Heart right ventricle (tissue), 16 donors: Measurements from ENCODE around the gene FAM20C. TPM values are rescaled to one million over a fixed set of nuclear protein-coding genes. Genes with fewer than 3 reads are reported as not detected.

ENCODE experiments used
- ATAC-seq, 8 donors: fragments of 200-7000 bp; cut with Tn5 transposase; one replicate each; pipeline ENCODE4 v1.9.1; 2020; ENCODE audit warnings: mild to moderate bottlenecking in 8 of 8, moderate library complexity in 8 of 8, moderate number of reproducible peaks in 1 of 8
- DNase-seq, 2 donors: peaks; one replicate each; pipeline ENCODE4 v3.0.0-alpha.2; 2020
- H3K27ac ChIP-seq, 10 donors: fragments of 200-600 bp; sonication (generic) in 2 of 10; one replicate each; pipeline versions ENCODE4 v1.5.0 to v1.8.0; 2020 to 2022; ENCODE audit warnings: mild to moderate bottlenecking in 3 of 10
- H3K27me3 ChIP-seq, 7 donors: fragments of 200-600 bp; one replicate each; pipeline ENCODE4 v1.8.0; 2021 to 2022; ENCODE audit warnings: mild to moderate bottlenecking in 2 of 7
- H3K36me3 ChIP-seq, 9 donors: fragments of 200-600 bp; sonication (generic) in 1 of 9; one replicate each; pipeline versions ENCODE4 v1.5.0 to v1.8.0; 2020 to 2022; ENCODE audit warnings: mild to moderate bottlenecking in 2 of 9
- H3K4me1 ChIP-seq, 9 donors: fragments of 200-600 bp; sonication (generic) in 1 of 9; one replicate each; pipeline versions ENCODE4 v1.5.0 to v1.8.0; 2020 to 2022; ENCODE audit warnings: mild to moderate bottlenecking in 4 of 9
- H3K4me3 ChIP-seq, 10 donors: fragments of 200-600 bp; sonication (generic) in 2 of 10; one replicate each; pipeline versions ENCODE4 v1.5.0 to v1.8.0; 2020 to 2022; ENCODE audit warnings: mild to moderate bottlenecking in 7 of 10, moderate library complexity in 2 of 10
- H3K9me3 ChIP-seq, 11 donors: fragments of 200-600 bp in 10 of 11; sonication (generic) in 2 of 11; one replicate each; pipeline versions ENCODE4 v1.5.0 to v1.8.0; 2013 to 2022; ENCODE audit warnings: mild to moderate bottlenecking in 2 of 11, control low read depth in 1 of 11, moderate library complexity in 1 of 11
- WGBS, 2 donors: extraction: QIAGEN DNeasy Blood & Tissue Kit; methylation state at CpG; one replicate each; pipeline ENCODE4 v1.1.7; 2013; ENCODE audit warnings: inconsistent platforms in 1 of 2; 5-methylcytosine and 5-hydroxymethylcytosine counted together
- intact Hi-C, 10 donors: fragments of 100-400 bp; cut with DNase I; formaldehyde crosslinking; loops; one replicate each; pipeline versions ENCODE4 v1.11.1 to v1.14.2; 2022
- polyA plus RNA-seq, 2 donors: library from polyadenylated mRNA; stranded (reverse); fragments of 200-250 nt; gene quantifications; one replicate each; pipeline ENCODE4 v1.2.3, GENCODE V29; 2013
- total RNA-seq, 10 donors: library from RNA; stranded (reverse); fragmentation: NEBNext Ultra II Directional in 3 of 10; extraction: Animal tissue kit (Norgen Biotek cat#: 25700) in 3 of 10; gene quantifications; one replicate each; pipeline versions ENCODE4 v1.2.1 to v1.2.4, GENCODE V29; 2021 to 2023
- TF ChIP-seq, protein P1 (sequence below), 9 donors: fragments of 200-600 bp; sonication (generic) in 2 of 9; IDR thresholded peaks; one replicate each; pipeline versions ENCODE4 v1.5.0 to v1.8.0; 2021 to 2022; ENCODE audit warnings: antibody characterized with exemption in 9 of 9, mild to moderate bottlenecking in 5 of 9, moderate library complexity in 1 of 9
- donor health status: Arrhythmogenic right ventricular cardiomyopathy.
- donor health status: ischemic (EF 13 %, LVEDD 7.1; RV severe dilation, severe dysfunction).
- donor health status: healthy with polysubstance abuse.
- donor health status: DM: no; HTN: yes; CAD: no.
- donor health status: DM: no; HTN: no; CAD: no.
- donor health status: ischemic (EF 25% LVEDD 6.9; RV normal size, moderate dysfunction).
- donor health status: ischemic (EF 25% LVEDD 5.7; RV mildly dilated, moderate dysfunction).
- donor health status: healthy.
- donor health status: DM: yes; HTN: yes; CAD: no.
- donor health status: Ischemic cardiomyopathy.
- donor health status: ischemic (EF 35%, LVEDD 5.7; RV mildly dilated, moderate dysfunction).
- donor health status: nonischemic (EF 11% LVEDD 7.7; RV severe dilation, severe dysfunction).
- donor health status: DM: yes; HTN: yes; CAD: no.
- donor health status: PGD.
- donor health status: ischemic (EF 29% LVEDD 5.4; RV normal size, mild dysfunction).
- donor health status: nonischemic (EF 23%, LVEDD 6.1; RV moderate dilation, normal function).

FAM20C gene
- total and polyA plus RNA-seq, 12 donors: 12.4 to 59.8 (median 19.2) TPM

DNA sequence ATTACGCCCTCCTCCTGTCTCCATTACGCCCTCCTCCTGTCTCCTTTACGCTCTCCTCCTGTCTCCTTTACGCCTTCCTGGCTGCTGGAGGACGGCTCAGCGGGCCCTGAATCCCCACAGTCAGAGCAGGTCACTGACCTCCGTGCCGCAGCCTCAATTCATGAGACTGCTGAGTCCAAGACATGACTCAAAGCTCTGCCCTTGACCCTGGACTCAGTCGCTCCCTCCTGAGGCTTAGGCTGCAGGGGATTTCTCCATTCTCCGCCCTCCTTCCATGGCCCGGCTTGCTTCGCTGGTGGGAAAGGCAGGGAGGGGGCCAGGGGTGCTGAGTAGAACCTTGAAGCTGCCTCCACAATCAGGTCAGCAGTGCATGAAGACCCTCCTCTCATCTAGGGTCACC lies 76.6 kb downstream of the FAM20C start:
- Histone ChIP-seq H3K9me3 (peaks cover 0 to 20% (median 11%) of the 10 kb centered on the region in 11 donors), H3K27ac (no peak overlapping the region), H3K27me3 (no peaks in the 10 kb centered on the region), H3K36me3 (no peaks in the 10 kb centered on the region), H3K4me1 (no peaks in the 10 kb centered on the region), H3K4me3 (no peak overlapping the region)
- ATAC-seq (no peak), DNase-seq (no peak)
- TF ChIP-seq, protein P1, sequence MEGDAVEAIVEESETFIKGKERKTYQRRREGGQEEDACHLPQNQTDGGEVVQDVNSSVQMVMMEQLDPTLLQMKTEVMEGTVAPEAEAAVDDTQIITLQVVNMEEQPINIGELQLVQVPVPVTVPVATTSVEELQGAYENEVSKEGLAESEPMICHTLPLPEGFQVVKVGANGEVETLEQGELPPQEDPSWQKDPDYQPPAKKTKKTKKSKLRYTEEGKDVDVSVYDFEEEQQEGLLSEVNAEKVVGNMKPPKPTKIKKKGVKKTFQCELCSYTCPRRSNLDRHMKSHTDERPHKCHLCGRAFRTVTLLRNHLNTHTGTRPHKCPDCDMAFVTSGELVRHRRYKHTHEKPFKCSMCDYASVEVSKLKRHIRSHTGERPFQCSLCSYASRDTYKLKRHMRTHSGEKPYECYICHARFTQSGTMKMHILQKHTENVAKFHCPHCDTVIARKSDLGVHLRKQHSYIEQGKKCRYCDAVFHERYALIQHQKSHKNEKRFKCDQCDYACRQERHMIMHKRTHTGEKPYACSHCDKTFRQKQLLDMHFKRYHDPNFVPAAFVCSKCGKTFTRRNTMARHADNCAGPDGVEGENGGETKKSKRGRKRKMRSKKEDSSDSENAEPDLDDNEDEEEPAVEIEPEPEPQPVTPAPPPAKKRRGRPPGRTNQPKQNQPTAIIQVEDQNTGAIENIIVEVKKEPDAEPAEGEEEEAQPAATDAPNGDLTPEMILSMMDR (IDR thresholded peaks at IDR 0.05): no peak
- whole genome bisulfite sequencing, 2 donors: 82 to 86% methylated on average over 12 of the region's 12 CpGs
- intact Hi-C loops: no loop called here

DNA sequence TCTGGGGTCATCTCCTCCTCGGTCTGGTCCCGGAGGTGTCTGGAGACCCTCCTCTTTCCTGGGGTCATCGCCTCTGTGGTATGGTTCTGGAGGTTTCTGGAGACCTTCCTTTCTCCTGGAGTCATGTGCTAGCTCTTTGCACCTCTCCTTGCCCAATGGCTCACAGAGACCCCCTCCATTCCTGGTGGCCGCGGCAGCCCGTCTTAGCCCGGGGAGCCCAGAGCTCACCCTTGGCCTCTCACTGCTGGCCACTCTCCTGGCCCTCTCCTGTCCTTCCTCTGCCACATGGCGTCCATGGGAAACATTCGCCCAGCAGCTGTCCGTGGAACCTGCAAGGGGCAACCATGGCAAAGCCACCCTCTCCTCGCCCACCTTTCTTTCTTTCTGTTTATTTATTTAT lies 77.3 kb downstream of the FAM20C start:
- DNase-seq (no peak), ATAC-seq (no peak)
- Histone ChIP-seq H3K27ac (no peak overlapping the region), H3K36me3 (no peaks in the 10 kb centered on the region), H3K27me3 (no peaks in the 10 kb centered on the region), H3K4me1 (no peaks in the 10 kb centered on the region), H3K9me3 (peaks cover 0 to 27% (median 9%) of the 10 kb centered on the region in 11 donors), H3K4me3 (no peak overlapping the region)
- 84% methylated on average over 11 of the region's 11 CpGs for WGBS, 2 donors
- intact Hi-C loops: no loop called here
- TF ChIP-seq, protein P1 (IDR thresholded peaks at IDR 0.05): no peak

DNA sequence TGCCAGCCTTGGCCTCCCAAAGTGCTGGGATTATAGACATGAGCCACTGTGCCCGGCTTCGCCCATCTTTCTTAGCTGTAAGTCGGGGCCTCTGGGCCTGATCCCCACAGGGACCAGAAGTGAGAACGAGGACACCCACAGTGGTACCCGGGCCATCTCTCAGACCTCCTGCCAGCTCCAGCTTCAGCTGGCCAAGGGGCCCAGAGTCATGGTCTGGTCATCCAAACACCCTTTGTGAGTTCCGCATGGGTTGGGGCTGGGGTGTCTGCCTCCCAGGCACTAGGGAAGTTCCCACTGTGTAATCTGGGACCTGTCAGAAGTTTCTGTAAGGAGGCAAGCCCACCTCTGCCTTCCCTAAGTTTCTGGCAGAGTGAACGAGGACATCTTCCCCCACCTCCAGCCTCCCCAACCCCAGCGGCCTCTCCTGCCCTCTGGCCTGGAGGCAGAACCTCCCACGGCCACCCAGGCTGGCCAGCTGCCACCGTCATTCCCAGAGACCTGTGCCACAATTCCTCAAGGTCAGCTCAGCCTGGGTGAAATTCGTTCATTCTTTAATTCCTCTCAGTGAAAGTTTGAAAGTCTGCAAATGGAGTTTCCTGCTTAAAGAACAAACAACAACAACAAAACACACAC lies 78.1 kb downstream of the FAM20C start:
- 77 to 78% methylated on average over 11 of the region's 11 CpGs for WGBS, 2 donors
- H3K27me3 ChIP-seq: no peaks in the 10 kb centered on the region
- H3K27ac ChIP-seq: no peak overlapping the region
- ATAC-seq: no peak
- TF ChIP-seq, protein P1 (IDR thresholded peaks at IDR 0.05): no peak
- intact Hi-C loops: no loop called here
- peaks cover 0 to 29% (median 9%) of the 10 kb centered on the region in 11 donors for H3K9me3 ChIP-seq
- H3K4me3 ChIP-seq: no peak overlapping the region
- no peaks in the 10 kb centered on the region for H3K4me1 ChIP-seq
- no peak for DNase-seq
- H3K36me3 ChIP-seq: no peaks in the 10 kb centered on the region

DNA sequence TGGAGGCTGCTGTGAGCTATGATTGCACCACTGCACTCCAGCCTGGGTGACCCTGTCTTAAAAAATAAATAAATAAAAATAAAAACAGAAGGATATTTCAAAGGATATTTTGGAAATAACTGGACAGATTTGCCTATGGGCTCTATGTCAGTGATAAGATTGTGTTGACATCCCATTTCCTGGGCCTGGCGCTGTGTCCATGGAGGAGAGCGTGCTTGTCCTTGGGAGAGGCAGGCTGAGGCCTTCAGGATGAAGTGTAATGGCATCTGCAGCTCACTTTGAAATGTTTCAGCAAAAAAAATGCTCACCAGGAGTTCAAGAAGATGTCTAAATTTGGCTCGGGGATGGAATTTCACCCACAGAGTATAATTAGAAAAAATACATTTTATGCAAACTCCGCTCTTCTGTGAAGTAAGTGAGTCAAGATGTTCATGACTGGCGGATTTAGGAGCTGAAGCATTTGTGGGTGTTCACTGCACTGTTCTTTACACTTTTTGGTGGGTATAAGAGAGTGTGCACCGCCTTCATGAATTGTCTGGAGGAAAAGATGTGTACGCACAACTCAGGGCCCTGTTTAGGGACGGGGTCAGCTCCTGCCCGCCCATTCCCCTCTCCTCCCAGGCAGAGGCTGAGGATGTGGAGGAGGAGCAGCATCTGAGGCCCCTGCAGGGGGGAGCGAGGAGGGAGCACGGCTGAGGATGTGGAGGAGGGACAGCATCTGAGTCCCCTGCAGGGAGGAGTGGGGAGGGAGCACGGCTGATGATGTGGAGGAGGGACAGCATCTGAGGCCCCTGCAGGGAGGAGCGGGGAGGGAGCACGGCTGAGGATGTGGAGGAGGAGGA lies 79.1 kb downstream of the FAM20C start:
- Histone ChIP-seq H3K4me3 (no peak overlapping the region), H3K9me3 (peaks cover 0 to 29% (median 9%) of the 10 kb centered on the region in 11 donors), H3K27ac (no peak overlapping the region), H3K36me3 (no peaks in the 10 kb centered on the region), H3K27me3 (peaks cover 0 to 5% (median 0%) of the 10 kb centered on the region in 7 donors), H3K4me1 (no peaks in the 10 kb centered on the region)
- TF ChIP-seq, protein P1 (IDR thresholded peaks at IDR 0.05): no peak
- 76 to 81% methylated on average over 14 of the region's 14 CpGs for WGBS, 2 donors
- DNase-seq: no peak
- peak in 1 of 8 donors; percentile 8 for ATAC-seq
- intact Hi-C loops: no loop called here
